ENCODE results near the gene CLDN9.

CLDN9 gene

GRCh38 chr16:3063625-3064386 lies 51.1 kb downstream of the CLDN9 start:
- TF ChIP-seq POLR2AphosphoS5 (IDR thresholded peaks at IDR 0.05; ENCODE audit: low read depth, low read length) (no peak), SIN3A (IDR thresholded peaks at IDR 0.05; ENCODE audit: borderline replicate concordance, insufficient read depth, low read length) (no peak), REST (IDR thresholded peaks at IDR 0.05; ENCODE audit: insufficient read depth in 1 of 2, low read depth in 2 of 2, low read length in 2 of 2) (no peak), TAF1 (IDR thresholded peaks at IDR 0.05; ENCODE audit: borderline replicate concordance, insufficient read depth, low read length) (no peak), FOXP2 (optimal IDR thresholded peaks at IDR 0.05; ENCODE audit: borderline replicate concordance, extremely low read depth, extremely low read length, insufficient read depth) (no peak)

Measured in PFSK-1 (cell line).